MV-4-11 (cell line): ENCODE results near the gene GARIN1A.
"Not testable (repeated sequence)": the region's sequence is repeated elsewhere in the genome, so short reads cannot be mapped to it uniquely, and the experiment has no call there.

Source experiments
- DNase-seq: peaks from one replicate; lab custom pipeline; 2025; lab: John Stamatoyannopoulos, UW

The GARIN1A gene

DNA sequence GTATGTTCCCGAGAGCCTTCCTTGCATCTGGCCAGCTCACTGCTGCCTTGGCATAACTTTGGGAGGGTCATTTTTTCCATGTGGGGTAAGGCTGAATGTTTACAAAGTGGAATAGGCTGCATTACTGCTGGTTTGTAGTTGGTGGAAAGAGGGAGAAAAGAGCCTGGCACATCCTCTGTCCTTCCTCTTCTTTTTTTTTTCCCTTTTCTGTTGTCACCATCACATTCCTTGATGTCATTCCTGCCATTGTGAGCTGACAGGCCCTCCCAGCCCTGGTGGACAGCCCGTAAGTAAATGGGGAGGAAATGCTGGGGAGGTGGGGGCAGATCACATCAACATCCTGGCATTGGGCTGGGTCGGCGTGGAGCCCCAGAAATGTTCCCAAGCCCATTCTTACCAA lies at the start of gene GARIN1A:
GARIN1A (plus strand) TSS at position 301 of the 400 bp plus-strand sequence. CDS start 106 bp downstream, outside the sequence.
- DNase-seq = no peak

DNA sequence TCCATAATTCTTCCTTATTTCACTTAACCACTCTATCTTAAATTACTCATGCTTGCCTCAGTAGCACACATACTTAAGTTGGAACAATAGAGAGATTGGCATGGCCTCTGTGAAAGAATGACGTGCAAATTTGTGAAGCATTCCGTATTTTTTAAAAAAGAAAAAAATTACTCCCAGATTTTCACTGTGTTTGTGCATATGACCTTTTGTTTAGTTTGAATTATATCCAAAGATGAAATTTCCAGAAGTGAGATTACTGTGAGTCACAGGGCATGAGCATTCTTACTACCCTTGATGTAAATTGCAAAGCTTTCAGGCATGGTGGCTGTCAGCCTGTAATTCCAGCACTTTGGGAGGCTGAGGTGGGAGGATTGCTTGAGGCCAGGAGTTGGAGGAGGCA lies 45.0 kb upstream of the GARIN1A start:
- not testable (repeated sequence) for DNase-seq

DNA sequence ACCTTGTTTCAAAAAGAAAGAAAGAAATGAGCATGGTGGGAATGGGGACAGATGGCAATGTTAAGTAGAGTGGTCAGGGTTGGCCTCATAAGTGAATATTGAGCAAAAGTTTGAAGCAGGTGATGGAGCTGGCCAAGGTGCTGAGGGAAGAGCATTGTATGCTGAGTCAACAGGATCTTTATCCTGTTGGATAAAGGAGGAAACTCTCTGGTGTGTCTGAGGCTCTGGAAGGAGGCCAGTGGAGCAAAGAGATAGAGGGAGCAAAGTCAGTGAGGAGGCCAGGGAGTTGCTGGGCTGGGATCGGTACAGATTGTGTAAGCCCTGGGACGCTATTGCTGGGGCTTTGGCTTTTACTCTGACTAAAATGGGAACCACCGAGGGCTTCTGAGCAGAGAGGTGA lies 38.2 kb upstream of the GARIN1A start:
- DNase-seq = not testable (repeated sequence)

DNA sequence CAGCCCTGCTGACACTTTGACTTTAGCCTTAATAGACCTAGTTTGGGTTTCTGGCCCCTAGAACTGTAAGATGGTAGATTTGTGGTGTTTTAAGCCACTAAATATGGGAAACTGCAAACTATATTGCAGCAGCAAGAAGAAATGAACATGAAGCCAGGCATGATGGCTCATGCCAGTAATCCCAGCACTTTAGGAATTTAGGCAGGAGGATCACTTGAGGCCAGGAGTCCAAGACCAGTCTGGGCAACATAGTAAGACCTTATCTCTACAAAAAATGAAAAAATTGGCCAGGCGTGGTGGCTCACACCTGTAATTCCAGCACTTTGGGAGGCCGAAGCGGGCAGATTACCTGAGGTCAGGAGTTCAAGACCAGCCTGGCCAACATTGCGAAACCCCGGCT lies 26.9 kb upstream of the GARIN1A start:
- not testable (repeated sequence) for DNase-seq

DNA sequence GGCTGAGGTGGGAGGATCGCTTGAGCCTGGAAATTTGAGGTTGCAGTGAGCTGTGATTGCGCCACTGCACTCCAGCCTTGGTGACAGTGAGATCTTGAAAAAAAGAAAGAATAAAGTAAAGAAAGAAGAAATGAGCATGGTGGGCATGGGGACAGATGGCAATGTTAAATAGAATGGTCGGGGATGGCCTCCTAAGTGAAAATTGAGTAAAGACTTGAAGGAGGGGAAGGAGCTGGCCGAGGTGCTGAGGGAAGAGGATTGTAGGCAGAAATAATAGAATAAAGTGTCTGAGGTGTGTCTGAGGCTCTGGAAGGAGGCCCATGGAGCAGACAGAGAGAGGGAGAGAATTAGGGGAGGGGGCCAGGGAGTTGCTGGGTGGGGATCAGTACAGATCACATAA lies 26.2 kb upstream of the GARIN1A start:
- not testable (repeated sequence) for DNase-seq

DNA sequence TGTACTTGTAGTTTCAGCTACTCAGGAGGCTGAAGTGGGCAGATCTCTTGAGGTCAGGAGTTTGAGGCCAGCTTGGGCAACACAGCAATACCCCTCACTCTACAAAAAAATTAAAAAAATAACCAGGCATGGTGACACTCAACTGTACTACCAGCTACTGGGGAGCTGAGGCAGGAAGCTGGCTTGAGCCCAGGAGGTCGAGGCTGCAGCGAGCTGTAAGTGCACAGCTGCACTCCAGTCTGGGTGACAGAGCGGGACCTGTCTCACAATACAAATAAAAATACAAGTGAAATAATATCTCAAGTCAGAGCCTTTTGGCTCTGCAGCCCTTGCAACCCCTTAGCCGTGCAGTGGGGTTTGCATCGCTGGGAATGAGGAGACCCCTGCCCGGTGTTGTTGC lies 25.2 kb upstream of the GARIN1A start:
- not testable (repeated sequence) for DNase-seq

DNA sequence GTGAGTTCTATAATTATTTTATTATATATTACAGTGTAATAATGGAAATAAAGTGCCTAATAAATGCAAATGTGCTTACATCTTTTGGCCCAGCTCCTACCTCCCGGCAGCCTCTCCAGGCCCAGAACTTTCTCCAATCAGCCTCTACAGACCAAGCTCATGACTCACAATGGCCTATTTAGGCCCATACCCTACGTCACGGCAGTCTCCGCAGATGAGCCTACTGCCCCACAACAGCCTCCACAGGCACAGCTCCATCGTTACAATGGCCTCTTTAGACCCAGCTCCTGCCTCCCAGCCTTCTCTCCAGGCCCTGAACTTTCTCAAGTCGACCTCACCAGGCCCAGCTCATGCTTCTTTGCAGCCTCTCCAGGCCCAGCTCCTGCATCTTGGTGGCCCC lies 21.0 kb upstream of the GARIN1A start:
- DNase-seq = not testable (repeated sequence)

DNA sequence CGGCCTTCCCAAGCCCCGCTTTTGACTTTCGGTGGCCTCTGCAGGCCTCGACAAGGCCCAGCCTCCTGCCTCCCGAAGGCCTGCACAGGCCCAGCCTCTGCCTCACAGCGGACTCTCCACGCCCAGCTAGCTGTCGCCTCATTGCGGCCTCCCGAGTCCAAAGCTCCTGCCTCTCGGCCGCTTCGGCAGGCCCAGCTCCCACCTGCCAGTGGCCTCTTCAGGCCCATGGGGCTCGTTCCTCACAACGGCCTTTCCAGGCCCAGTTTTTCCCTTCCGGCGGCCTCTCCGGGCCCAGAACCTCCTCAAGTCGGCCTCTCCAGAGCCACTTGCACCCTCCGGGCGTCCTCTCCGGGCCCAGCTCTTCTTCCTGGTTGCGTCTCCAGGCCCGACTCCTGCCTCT lies 19.5 kb upstream of the GARIN1A start:
- not testable (repeated sequence) for DNase-seq

DNA sequence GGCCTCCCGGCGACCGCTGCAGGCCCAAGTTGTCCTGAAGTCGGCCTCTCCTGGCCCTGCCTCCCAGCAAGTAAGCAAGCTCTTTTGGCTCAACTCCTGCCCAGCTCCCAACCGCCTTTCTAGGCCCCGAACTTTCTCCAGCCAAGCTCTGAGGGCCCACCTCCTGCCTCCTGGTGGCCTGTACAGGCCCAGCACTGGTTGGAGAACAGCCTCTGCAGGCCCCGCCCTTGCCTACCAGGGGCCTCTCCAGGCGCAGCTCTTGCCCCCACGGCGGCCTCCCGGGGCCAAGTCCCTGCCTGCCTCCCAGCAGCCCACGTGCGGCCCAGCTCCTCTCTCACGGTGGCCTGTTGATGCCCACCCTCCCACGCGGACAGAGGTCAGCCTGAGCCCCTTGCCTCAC lies 18.9 kb upstream of the GARIN1A start:
- not testable (repeated sequence) for DNase-seq

DNA sequence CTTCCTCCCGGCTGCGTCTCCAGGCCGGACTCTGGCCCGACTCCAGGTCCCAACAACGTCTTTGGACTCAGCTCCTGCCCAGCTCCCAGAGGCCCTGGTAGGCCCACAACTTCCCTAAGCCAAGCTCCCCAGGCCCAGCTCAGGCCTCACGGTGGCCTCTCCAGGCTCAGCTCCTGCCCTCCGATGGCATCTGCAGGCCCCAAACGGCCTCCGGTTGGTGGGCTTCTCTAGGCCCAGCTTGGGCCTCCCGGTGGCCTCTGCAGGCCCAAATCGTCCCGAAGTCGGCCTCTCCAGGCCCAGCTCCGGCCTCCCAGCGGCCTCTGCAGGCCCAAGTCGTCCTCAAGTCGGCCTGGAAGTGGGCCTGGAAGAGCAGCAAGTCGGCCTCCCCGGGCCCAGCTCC lies 18.0 kb upstream of the GARIN1A start:
- DNase-seq = not testable (repeated sequence)

DNA sequence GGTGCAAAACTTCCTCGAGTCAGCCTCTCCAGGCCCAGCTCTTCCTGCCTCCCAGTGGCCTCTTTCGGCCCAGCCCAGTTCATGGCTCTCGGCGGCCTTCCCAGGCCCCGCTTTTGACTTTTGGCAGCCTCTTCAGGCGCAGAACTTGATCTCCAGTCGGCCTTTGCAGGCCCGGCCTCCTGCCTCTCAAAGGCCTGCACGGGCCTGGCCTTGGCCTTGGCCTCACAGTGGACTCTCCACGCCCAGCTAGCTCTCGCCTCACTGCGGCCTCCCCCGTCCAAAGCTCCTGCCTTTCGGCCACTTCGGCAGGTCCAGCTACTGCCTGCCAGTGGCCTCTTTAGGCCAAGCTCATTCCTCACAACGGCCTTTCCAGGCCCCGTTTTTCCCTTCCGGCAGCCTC lies 17.6 kb upstream of the GARIN1A start:
- not testable (repeated sequence) for DNase-seq

DNA sequence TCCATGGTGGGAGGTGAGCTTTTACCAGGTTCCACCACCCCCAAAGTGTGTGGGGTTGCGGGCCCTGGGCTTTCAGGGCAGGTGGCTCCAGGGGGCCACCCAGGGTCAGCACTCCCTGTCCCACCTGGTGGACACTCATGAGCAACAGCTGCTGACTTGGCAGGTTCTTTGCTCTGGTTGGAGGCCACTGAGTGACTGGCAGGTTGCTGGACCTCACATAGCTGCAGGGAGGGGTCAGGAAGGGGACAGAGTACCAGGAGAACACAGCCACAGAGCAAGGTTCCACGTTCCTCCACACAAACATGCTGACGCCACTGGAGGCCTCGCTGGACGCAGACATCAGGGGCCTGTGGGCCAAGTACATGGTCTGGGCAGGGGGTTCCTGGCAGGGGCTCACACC lies 13.7 kb upstream of the GARIN1A start:
- not testable (repeated sequence) for DNase-seq

DNA sequence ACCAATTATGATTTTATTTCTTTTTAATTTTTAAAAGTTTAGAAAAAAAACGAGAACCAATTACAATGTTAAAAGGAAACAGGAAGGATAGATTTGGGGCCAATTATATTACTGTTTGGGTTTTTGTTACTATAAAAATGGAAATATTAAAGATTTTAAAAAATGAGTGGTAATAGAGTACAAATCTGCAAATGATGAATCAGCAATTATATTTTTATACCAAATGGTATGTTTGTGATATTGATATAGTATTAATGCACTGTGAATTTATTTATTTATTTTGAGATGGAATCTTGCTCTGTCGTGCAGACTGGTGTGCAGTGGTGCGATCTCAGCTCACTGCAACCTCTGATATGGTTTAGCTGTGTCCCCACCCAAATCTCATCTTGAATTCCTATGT lies 11.5 kb upstream of the GARIN1A start:
- DNase-seq = no peak

DNA sequence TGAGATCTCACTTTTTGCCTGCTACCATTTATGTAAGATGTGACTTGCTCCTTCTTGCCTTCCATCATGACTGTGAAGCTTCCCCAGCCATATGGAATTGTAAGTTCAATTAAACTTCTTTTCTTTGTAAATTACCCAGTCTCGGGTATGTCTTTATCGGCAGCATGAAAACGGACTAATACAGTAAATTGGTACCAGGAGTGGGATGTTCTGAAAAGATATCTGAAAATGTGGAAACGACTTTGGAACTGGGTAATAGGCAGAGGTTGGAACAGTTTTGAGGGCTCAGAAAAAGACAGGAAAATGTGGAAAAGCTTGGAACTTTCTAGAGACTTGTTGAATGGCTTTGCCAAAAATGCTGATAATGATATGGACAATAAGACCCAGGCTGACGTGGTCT lies 10.6 kb upstream of the GARIN1A start:
- no peak for DNase-seq

DNA sequence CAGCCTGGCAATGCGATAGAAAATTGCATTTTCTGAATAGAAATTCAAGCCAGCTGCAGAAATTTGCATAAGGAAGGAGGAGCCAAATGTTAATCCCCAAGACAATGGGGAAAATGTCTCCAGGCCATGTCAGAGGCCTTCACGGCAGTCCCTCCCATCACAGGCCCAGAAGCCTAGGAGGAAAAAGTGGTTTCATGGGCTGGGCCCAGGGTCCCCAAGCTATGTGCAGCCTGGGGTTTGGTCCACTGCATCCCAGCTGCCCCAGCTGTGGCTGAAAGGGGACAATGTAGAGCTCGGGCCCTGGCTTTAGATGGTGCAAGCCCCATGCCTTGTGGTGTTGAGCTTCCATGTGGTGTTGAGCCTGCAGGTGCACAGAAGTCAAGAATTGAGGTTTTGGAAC lies 10.0 kb upstream of the GARIN1A start:
- DNase-seq = no peak

DNA sequence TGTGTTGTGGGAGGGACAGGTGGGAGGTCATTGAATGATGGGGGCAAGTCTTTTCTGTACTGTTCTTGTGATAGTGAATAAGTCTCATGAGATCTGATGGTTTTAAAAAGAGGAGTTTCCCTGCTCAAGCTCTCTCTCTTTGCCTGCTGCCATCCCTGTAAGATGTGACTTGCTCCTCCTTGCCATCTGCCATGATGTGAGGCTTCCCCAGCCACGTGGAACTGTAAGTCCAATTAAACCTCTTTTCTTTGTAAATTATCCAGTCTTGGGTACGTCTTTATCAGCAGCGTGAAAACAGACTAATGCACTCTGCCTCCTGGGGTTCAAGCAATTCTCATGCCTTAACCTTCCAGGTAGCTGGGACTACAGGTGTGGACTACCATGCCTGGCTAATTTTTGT lies 8.9 kb upstream of the GARIN1A start:
- DNase-seq = not testable (repeated sequence)

DNA sequence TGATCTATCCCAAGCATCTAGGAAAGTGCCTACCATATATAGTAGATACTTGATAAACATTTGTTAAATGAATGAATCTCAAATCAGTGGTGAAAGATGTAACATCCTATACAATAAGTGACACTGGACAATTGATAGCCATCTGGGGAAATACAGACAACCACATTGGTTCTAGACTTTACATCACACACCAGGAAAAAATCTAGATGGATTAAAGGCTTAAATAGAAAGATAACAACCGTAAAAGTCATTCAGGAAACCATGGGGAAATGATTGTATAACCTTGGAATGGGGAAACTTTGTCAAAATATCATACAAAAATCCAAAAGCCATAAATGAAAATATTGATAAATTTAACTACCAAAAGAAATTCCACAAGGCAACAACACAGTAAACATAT lies 7.0 kb upstream of the GARIN1A start:
- DNase-seq = no peak

DNA sequence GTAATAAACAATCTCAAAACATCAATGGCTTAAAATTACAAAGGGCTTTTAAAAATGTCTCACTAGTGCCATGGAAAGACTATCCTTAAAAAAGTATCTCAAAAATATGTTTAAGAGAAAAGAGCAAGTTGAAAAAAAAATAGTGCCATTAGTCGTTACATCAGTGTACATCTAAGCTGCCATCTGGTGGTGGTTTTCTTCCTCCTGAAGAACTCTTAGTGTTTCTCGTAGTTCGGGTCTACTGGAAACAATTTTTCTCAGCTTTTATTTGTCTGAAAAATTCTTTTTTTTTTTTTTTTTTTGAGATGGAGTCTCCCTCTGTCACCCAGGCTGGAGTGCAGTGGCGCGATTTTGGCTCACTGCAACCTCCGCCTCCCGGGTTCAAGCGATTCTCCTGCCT lies 5.9 kb upstream of the GARIN1A start:
- peak; percentile 23 for DNase-seq

DNA sequence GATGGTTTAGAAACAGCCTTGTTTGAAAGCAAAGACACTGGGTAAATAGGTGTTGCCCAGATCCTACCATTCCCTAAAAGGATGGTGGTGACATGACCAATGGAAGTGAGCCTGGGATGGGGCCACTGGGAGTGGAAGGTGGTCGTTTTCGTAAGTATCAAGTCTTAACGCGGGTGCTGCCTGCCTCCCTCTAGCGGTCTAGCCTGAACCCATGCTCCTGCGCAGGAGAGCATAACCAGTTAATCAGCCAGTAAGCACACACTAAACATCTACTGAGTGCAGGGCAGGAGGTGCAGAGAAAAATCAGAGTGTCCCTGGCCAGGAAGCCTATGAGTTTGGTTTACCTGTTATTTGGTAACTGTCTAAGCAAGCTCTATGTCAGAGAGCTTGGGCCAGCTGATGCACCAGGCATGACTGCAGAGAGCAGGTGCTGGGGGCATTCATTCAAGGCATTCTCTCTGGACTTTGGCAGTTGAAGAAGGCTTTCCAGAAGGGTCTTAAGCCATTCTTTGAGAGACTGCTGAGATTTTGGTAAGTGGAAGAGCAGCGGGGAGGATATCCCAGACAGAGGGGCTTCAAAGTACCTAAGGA lies 930 bp downstream of the GARIN1A start:
- DNase-seq = no peak

DNA sequence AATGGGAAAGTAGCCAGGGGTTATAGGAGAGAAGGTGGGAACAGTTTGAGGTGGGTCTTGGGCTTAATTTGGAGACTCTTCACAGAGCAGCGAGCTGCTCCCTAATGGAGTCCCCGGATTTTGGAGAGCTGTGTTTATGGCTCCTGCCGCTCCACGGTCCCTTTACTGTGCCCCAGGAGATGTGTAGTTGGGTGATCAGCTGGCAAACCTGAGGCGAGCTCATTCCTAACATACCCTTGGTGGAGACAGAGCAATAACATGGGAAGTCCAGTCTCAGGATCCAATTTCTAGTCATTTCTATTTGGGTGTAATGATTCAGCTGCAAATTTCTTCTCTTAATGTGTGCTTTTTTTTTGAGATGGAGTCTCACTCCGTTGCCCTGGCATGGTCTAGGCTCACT lies 1.5 kb downstream of the GARIN1A start:
- no peak for DNase-seq

DNA sequence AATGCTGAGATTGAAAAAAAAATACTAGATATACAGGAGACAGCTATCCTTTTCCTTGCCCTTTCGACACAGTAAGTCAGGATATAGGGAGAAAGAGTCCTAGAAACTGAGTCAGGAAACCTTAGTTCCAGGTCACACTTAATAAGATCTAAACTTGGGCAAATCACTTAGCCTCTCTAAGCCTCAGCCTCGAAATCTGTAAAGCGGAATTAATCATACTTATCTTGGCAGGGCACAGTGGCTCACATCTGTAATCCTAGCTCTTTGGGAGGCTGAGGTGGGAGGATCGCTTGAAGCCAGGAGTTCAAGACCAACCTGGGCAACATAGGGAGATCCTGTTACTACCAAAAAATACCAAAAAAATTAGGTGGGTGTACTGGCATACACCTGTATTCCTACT lies 4.6 kb downstream of the GARIN1A start:
- DNase-seq = no peak

DNA sequence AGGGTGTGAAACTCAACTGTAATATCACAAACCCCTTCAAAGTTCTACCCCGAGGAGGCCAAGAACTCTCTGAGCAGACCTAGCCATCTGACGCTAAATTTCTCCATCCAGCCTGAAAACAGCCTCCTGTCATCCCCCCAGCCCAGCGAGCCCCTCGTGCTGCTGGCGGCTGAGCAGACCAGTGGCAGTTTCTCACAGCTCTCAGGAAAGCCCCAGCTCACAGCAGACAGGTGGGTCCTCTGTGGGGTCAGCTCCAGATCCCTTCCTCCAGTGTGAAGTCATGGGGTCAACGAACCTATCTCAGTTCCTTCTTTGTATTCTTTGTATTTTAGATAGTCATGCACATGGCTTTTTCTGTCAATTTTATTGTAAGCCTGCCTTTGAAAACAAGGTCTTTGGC lies 7.8 kb downstream of the GARIN1A start:
- DNase-seq = peak; percentile 2

DNA sequence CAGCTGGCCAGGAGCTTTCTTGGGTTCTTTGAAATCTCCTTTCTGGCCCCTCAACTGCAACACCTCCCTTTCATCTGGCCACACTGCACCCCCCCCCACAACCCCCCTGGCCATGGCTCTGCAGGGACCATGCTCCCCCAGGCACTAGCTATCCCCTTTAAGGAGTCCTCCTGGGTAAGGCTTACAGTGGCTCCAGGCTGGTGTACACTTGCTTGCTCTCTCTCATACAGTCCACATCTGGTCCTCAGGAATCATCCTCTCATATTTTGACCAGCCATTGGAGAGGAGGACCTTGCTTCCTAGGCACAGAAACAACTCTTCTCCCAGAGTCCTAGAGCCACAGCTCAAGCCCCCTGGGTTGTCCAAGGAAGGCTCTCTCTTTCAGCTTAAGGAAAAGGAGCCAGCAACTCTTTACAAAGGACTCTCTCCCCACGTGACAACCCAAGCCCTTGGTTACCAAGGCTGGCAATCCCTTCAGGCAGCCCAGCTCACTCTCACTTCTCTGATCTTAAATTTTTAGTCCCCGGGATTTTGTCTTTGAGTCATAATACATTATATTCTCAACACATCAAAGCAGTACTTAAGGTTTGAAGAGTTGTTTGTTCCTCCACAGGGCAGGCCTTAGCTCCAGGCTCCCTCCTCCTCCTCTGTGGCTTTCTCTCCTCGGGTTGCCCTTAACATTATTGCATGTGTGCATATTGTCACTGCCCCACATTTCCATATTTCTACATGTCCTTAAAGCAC lies 9.9 kb downstream of the GARIN1A start:
- DNase-seq = peak; percentile 85

DNA sequence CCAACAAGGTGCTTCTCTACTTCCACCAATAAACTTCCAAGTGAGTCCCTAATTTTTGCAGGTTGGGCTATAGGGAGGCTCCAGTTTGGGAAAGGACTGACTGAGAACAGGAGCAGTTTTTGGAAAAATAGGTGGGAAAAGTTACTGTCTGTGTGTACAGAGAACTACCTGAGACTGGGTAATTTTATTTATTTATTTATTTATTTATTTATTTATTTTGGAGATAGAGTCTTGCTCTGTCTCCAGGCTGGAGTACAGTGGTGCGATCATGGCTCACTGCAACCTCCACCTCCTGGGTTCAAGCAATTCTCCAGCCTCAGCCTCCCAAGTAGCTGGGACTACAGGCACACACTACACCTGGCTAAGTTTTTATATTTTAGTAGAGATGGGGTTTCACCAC lies 11.2 kb downstream of the GARIN1A start:
- not testable (repeated sequence) for DNase-seq
